ENCODE measurements around the gene NFIL3.

Gene NFIL3

GRCh38 chr9:91360551-91361290 lies 62.9 kb downstream of the NFIL3 start:
- DNase-seq (ENCODE audit: low read depth in 2 of 2), result no peak

- DNase-seq (ENCODE audit: low read depth in 2 of 2), result no peak
These were observed 63.7 kb downstream of the NFIL3 start for GRCh38 chr9:91359734-91360470.

- no peak for DNase-seq (ENCODE audit: low read depth in 2 of 2)
These were observed 64.5 kb downstream of the NFIL3 start for GRCh38 chr9:91359083-91359482.
